Left lobe of liver (tissue), 2 donors: Measurements from ENCODE around the gene C4orf50. TPM values are rescaled to one million over a fixed set of nuclear protein-coding genes. Genes with fewer than 3 reads are reported as not detected.

ENCODE experiments used
- ATAC-seq: fragments of 200-7000 bp; cut with Tn5 transposase; one replicate; pipeline ENCODE4 v1.9.1; 2020; ENCODE audit warnings: mild to moderate bottlenecking, moderate library complexity
- DNase-seq: peaks from one replicate; pipeline ENCODE4 v3.0.0-alpha.2; 2020; ENCODE audit warnings: low spot score
- total RNA-seq: library from RNA; stranded (reverse); gene quantifications from one replicate; pipeline ENCODE4 v1.2.1, GENCODE V29; 2021
- donor health status: DM: no; HTN: no; CAD: no; lungs with moderate emphysema.
- donor health status: DM: no; HTN: yes; CAD: no.

The C4orf50 gene
- total RNA-seq, 1 donor from 2014 or later = not detected

- ATAC-seq (no peak), DNase-seq (no peak)
Observed at GRCh38 chr4:5897674-5898073, 120.6 kb downstream of the C4orf50 start.

- DNase-seq = no peak
- no peak for ATAC-seq
Observed at GRCh38 chr4:5895287-5895686, 122.9 kb downstream of the C4orf50 start.

DNA sequence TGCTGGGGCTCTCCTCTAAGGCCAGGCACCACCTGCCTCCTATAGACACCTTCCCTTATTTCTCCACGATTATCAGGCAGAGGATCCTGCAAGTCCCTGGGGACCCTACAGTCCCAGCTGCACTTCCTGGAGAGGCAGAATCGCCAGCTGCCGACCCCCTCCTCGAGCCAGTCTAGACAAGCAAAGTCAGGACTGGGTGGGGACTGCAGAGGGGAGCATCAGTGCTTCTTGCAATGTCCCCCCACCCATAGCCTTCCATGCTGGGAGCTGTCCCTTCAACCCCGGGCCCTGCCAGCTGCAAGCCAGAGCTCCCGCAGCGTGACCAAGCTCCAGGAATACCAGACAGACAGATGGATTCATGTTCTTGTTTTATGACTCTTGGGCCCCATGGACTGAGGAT, 124.0 kb downstream of the C4orf50 start:
- ATAC-seq = no peak
- DNase-seq = no peak

GRCh38 chr4:5893591-5893990, 124.6 kb downstream of the C4orf50 start:
- ATAC-seq (no peak), DNase-seq (no peak)

DNA sequence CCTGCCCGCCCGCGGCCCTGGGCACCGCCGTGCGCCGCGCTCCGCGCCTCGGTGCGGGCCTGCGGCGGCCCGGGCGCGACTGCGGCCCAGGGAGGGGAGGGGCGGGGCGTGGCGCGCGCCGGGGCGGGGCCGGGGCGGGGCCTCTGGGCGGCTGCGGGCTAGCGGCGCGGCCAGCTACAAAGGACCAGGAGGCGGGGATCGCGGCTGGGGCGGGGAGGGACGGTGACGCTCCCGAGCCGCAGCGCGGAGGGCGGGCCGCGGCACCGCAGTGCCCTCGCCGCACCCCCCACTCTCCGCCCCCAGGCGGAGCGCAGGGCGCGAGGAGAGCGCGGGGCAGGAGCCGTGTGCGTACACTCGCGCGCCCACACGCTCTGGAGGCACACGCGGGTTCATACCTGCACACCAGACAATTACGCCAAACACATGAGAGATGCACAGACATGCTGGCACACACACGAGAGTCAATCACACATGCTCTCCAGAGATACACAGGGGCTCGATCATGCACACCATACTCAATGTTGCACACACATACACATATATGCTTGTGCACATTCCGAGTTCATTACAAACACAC, 125.1 kb downstream of the C4orf50 start, which contains the start of gene CRMP1:
Gene CRMP1 (minus strand): TSS at position 83 of the 577 bp plus-strand sequence. CDS start 117 bp downstream, outside the sequence.
- peak; percentile 34 for ATAC-seq
- no peak for DNase-seq

GRCh38 chr4:5892323-5893003, 125.8 kb downstream of the C4orf50 start:
- ATAC-seq (no peak), DNase-seq (no peak)

DNA sequence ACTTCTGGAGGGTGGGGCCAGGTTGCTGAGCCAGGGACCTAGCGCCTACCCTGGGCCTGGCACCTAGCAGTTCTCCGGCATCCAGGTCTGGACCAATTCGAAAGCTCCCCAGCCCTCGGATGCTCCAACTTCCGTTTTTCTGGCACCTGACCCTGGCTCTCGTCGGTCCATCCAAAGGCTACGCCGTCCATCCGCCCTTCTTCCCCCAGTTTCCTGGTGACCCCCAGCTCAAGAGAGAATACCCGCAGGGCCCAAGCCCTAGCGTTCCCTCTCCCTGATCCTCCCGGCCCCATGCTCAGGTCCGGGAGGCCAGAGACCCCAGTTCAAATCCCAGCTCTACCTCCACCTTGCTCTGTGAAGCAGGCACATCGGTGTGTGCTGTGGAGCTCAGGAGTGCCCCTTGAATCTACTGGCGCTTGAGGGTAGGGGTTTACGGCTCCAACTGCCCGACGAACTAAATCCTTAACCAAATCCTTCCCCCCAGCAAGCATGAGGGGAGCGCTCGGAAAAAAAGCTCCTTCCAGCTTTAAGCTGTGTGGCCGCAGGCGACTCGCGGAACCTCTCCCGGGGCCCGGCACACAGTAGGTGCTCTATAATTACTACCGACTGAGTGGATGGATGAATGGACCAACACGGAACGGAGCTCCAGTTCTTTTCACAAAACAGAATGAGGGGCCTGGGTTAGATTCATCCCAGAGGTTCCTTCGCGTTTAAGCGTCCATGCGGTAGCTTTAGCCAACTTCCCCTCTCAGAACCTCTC, 126.5 kb downstream of the C4orf50 start:
- ATAC-seq (no peak), DNase-seq (no peak)

DNA sequence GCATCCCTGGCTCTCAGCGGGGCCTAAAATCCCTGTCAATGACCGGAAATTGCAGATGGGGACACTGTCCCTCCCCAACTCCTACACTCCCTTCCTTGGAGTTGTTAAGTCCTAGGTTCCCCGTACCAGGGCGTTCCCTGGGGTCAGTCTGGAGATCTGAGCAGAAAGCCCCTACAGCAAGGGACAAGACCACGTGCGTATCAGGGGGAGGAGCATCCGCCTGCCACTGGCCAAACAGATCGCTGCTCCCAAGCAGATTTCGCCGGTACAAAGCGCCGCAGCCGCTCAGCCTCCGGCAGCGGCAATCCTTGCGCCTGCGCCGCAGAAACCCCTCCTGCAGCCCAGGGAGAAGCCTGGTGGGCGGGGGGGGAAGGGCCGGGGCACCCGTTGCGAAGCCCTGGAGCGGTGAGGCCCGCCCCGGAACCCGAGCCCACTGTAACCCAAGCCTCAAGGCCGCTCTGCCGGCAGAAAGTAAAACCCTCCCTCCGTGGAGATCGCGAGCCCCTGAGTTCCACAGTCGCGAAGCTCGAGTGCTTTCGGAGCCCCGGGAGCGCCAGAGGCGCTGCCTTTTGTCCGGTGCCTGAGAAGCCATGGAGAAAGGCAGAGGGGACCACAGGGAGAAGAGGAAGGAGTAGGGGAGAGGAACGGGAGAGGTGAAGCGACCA, 128.0 kb downstream of the C4orf50 start:
- DNase-seq (no peak), ATAC-seq (no peak)

DNA sequence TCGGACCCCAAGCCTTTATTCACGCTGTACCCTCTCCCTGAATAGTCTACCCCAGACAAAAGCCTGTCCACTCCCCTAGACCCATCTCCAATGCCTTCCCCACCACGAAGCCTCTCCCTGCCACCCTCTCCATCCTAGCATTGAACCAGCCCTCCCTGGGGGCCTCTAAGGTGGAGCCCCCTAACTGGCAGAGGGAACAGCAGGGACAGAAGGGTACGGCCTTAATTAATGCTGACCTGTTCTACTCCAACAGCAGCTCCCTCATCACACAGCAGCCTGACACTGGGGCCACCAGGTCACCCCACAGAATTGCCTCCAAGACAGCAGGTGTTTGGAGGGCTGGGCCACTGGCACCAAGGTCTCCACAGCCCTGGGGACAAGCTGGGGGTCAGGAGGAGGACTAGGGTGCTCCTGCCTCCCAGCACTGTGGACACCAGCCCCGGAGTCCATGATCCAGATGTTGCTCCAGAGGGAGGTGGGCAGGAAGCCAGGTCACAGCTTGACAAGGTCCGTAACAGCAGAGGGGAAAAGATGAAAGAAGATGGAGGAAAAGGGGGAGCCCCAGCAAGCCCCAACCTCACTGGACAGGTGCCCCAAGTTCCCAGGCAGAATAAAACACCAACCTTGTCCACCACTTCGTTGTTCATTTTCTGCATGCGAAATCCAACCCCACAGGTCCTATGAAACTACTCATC, 129.1 kb downstream of the C4orf50 start:
- DNase-seq = no peak
- ATAC-seq = no peak

DNA sequence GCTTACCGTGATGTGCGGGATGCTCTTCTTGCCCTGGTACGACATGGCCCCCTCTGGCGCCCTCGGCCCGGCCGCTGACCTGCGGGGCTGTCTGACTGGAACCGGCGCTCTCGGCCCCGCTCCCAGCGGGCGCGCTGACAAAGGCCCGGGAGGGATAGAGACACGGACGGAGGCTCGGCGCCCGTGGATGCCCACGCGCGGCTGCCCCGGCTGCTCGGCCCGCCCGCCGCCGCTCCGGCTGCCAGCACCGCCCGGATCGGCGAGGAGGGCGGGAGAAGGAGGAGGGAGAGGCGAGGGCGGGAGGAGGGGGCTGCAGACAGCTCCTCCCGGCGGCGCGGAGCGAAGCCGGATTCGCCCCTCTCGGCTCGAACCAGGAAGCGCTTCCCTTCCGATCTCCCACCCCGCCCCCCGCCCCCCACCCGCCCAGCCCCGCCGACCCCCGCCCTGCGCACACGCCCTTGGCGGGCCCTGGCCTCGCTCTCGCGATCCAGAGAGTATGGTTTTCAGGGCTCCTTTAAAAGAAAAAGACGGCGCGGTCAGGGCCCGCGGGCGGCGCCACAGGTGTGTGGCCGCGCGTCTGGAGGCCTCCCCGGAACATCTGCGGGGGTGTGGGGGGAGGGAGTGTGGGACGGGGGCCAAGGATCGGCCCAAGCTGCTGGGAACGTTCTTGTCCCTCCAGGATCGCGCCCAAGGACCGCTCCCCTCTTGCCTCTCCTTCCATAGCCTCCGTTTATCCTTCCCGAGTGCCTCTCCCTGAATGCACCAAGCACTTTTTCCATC, 129.8 kb downstream of the C4orf50 start:
- DNase-seq = no peak
- ATAC-seq = no peak

- no peak for ATAC-seq
Observed at GRCh38 chr4:5887361-5888221, 130.6 kb downstream of the C4orf50 start.

GRCh38 chr4:5887011-5887360, 131.2 kb downstream of the C4orf50 start:
- DNase-seq (no peak), ATAC-seq (peak; percentile 25)

More at GRCh38 chr4:5887361-5888221, 130.6 kb downstream of the C4orf50 start:
- DNase-seq = no peak

DNA sequence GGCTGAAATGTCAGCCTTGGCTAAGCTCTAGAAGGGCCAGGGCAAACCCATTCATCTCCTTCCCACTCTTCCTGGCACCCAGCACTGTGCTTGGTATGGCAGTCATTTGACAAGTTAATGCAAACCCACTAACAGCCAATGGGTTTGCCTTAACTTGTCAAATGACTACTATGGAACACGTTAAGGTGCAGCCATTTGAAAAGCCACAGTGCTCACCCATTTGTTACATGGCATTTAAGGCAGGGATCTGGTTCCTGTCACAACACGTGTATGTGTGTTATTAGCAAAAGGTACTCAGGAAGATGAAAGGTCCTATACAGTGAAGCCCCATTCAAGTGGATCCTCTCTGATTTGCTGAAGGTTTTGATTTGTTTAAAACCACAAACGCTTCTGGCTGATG, 132.5 kb downstream of the C4orf50 start:
- ATAC-seq (no peak), DNase-seq (no peak)

GRCh38 chr4:5884796-5885195, 133.4 kb downstream of the C4orf50 start:
- DNase-seq (no peak), ATAC-seq (no peak)

GRCh38 chr4:5883916-5884315, 134.3 kb downstream of the C4orf50 start:
- no peak for ATAC-seq
- DNase-seq = no peak

GRCh38 chr4:5882947-5883346, 135.3 kb downstream of the C4orf50 start:
- ATAC-seq = no peak

DNA sequence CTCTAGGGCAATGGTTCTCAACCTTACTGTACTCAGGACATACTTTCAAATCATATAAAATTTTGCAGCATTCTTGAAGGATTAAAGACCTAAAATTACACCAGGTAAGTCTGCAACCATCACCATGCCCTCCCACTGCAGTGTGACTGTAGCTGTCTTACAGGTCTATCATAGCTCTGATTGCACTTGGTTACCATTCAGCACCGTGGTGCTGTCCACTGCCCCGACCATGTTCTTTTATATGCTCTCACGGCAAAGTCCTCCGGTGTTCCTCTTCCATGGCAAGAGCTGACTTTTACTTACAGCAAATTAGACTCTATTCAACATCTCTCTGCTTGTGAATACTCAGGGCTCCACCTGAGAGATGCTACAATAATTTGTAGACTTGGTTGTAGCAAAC, 136.9 kb downstream of the C4orf50 start:
- no peak for ATAC-seq
- no peak for DNase-seq

More at GRCh38 chr4:5882947-5883346, 135.3 kb downstream of the C4orf50 start:
- DNase-seq = no peak

GRCh38 chr4:5878359-5878758, 139.9 kb downstream of the C4orf50 start:
- no peak for DNase-seq
- no peak for ATAC-seq

DNA sequence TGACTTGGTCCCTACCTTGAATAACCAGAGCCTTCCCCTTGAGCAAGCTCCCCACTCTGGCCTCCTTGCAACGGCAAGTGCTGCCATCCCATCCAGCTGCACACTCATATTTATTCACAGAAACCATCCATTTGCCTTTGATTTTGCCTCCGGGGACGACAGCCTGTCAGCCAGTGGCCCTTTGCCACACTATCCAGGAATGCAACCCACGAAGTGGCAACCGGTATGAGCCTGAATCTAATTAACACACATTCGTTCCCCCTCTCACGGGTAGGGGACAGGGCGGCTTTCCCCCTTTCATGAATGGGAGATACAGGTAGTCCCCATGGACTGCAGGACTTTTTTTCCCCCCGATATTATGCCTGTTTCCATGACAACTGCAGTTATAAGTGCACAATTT, 140.8 kb downstream of the C4orf50 start:
- no peak for ATAC-seq
- no peak for DNase-seq
